AG04449 (cell line): ENCODE results near the gene GPBP1L1.

ENCODE experiments used
- CTCF ChIA-PET: fragments of 350-600 bp; formaldehyde crosslinking; extraction: SDS; loops from one replicate; lab custom pipeline; 2021; ENCODE audit warnings: antibody characterized with exemption; lab: Yijun Ruan, JAX
- POLR2A ChIA-PET: fragments of 400-600, 350-600 bp; formaldehyde crosslinking; extraction: SDS; loops from one replicate; lab custom pipeline; 2020; ENCODE audit warnings: antibody characterized with exemption, inconsistent platforms; lab: Yijun Ruan, JAX
- DNase-seq: peaks from one replicate; pipeline ENCODE4 v3.0.0-alpha.2; 2010; ENCODE audit warnings: low read depth, low spot score
- H3K4me3 ChIP-seq: 2 replicates; pipeline ENCODE4 v1.5.1; 2011; ENCODE audit warnings: low read depth, mild to moderate bottlenecking, control low read depth, low read length
- CTCF ChIP-seq: IDR thresholded peaks from one replicate; pipeline ENCODE4 v1.5.1; 2011; ENCODE audit warnings: mild to moderate bottlenecking, moderate library complexity, low read length, control low read depth, inconsistent platforms; ENCODE audit not compliant: insufficient read depth; ENCODE audit errors: missing control alignments

The GPBP1L1 gene

DNA sequence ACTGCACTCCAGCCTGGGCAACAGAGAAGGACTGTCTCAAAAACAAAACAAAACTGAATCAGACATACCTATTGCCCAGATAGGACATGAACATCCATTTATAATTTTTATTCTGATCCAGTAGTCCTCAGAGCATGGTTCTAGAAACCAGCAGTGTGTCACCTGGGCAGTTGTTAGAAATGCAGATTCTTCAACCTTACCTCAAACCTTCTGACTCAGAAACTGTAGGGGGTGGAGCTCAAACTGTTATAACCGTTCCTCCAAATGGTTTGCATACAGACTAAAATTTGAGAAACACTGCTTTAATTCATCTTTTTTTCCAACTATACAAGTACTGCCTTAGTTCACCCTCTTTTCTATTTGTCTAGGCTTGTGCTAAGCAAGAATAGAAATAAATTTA, 96.5 kb downstream of the GPBP1L1 start:
- POLR2A ChIA-PET, result no interaction called here
- no peak for DNase-seq
- H3K4me3 ChIP-seq, result no peak overlapping the region
- no peak for TF ChIP-seq CTCF
- CTCF ChIA-PET, result interaction anchor here (0.6 kb wide), 1 partner anchor 575 kb away, joined by 4 read pairs; no protein-coding TSS in a partner anchor

DNA sequence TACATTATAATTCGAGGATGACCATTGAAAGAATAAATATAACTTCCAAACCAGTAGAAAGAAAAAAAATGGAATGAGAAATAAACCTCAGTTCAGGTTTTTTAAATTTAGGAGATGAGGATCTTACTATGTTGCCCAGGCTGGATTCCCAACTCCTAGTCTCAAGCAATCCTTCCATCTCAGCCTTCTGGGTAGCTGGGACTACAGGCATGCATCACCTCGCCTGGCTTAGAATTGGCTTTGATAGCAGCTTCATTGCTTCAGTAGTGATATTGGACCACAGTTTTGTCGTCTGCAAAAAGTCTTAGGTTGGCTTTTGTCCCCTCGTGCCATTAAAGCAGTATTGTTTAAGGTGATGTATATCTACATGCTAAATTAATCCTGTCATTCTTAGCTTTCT, 99.6 kb downstream of the GPBP1L1 start:
- no peak for TF ChIP-seq CTCF
- POLR2A ChIA-PET, result no interaction called here
- H3K4me3 ChIP-seq, result no peak overlapping the region
- CTCF ChIA-PET, result interaction anchor here (9.7 kb wide), 1 partner anchor 16 kb away, joined by 98 read pairs; no protein-coding TSS in a partner anchor
- DNase-seq, result no peak

GRCh38 chr1:45585496-45586075, 100.7 kb downstream of the GPBP1L1 start:
- POLR2A ChIA-PET, result interaction anchor here (1.3 to 3.2 kb wide), 2 partner anchors 64 to 225 kb away, joined by 3 to 40 read pairs; partner anchors contain the start of gene PRDX1
- CTCF ChIA-PET, result interaction anchor here (0.8 to 9.7 kb wide), 3 partner anchors 15 to 258 kb away, joined by 3 to 98 read pairs (median 4); no protein-coding TSS in a partner anchor
- TF ChIP-seq CTCF, result no peak
- H3K4me3 ChIP-seq, result peak overlapping the region; percentile 96
- DNase-seq, result no peak

- H3K4me3 ChIP-seq, result peak overlapping the region; percentile 96
- no peak for DNase-seq
- TF ChIP-seq CTCF, result no peak
- CTCF ChIA-PET, result interaction anchor here (0.8 to 9.7 kb wide), 4 partner anchors 14 to 259 kb away, joined by 3 to 98 read pairs (median 8); no protein-coding TSS in a partner anchor
- POLR2A ChIA-PET, result interaction anchor here (0.6 to 3.2 kb wide), 6 partner anchors 34 to 225 kb away, joined by 3 to 40 read pairs (median 3); partner anchors contain the start of genes GPBP1L1 and PRDX1
Measured at GRCh38 chr1:45585110-45585426, 101.3 kb downstream of the GPBP1L1 start.

DNA sequence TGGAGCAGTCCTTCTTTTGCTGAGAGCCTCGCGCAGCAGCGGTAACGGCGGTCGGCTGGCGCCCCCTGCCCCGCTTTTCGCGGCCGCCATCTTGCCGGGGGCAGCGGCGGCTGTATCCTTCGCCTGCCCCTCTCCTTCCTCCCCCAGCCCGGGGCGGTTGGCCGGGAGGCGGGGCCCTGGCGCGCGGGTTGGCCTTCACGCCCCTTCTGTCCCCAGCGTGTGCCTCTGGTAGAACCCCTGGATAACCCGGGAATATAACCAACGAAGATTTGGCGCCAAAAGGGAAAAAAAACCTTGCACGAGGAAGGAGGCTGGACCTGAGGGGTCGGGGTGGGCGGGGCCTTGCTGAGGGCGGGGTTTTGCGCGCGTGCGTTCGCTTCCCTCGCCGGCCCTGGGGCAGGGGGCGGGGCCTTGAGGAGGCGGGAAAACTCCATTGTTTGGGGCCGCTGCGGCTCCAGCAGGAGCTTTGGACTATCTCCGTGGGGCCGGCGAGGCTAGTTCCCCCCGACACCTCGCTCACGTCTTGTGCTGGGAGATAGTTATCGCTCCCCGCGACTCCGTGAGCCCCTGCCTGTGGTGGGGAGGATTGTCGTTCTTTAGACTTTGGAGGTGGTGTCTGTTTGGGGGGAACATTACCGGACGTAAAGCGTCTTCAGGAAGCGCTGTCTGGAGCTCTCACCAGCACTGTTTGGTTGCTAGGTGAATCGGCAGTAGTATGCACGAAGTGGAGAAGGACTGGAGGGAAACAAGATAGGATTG, 101.8 kb downstream of the GPBP1L1 start:
- H3K4me3 ChIP-seq, result peak overlapping the region; percentile 96
- CTCF ChIA-PET, result interaction anchor here (0.8 to 9.7 kb wide), 5 partner anchors 14 to 298 kb away, joined by 3 to 98 read pairs (median 6); no protein-coding TSS in a partner anchor
- POLR2A ChIA-PET, result interaction anchor here (0.6 to 3.2 kb wide), 6 partner anchors 33 to 224 kb away, joined by 3 to 40 read pairs (median 3); partner anchors contain the start of genes GPBP1L1 and PRDX1
- TF ChIP-seq CTCF, result peak; percentile 13
- no peak for DNase-seq
